ENCODE results near the gene ACTL8.

Gene ACTL8

DNA sequence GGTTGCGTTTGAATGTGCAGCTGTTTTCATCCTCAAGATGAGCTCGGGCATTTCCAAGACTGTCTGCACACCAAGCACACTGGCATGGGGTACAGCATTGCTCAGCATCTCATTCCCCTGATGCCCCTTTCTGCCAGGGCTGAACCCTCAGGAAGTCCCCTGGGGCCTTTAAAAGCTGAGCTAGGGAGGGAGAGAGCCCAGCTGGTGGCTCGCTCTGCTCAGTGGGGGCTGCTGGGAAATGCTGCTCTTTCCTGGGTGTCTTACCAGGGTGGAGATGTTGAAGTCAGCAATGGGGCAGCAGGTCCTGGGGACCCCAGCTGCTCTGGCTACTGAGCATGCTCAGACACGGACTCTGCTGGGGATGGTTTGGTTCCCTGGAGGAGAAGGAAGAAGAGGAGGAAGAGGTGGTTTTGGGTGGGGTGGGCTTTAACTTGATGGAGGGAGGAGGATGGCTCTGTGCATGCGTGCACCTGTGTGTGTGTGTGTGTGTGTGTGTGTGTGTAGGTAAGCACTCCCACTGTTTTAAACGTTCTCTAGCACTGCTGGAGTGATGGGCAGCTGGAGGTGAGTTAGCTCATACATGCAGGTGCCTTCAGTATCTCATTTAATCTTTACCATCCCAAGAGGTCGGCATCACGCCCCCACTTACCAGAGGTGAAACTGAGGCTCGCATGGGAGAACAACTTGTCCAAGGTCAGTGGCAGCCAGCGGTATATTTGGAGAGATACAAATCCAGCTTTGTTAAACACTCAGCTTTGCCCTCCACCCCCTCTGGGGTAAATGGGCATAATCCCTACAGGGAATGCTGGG is 40.9 kb downstream of the ACTL8 start:
- H3K36me3 Mint-ChIP-seq (ENCODE audit: low read depth), result no peaks in the 10 kb centered on the region
- no peak overlapping the region for H3K4me3 Mint-ChIP-seq
- no peak overlapping the region for H3K27ac Mint-ChIP-seq
- H3K9me3 Mint-ChIP-seq, result no peaks in the 10 kb centered on the region
- H3K27me3 Mint-ChIP-seq (ENCODE audit: low read depth), result no peaks in the 10 kb centered on the region
- H3K4me1 Mint-ChIP-seq (ENCODE audit: low read depth), result peaks cover 3% of the 10 kb centered on the region

GRCh38 chr1:17797478-17797877 is 42.3 kb downstream of the ACTL8 start:
- H3K27me3 Mint-ChIP-seq (ENCODE audit: low read depth), result no peaks in the 10 kb centered on the region
- no peaks in the 10 kb centered on the region for H3K9me3 Mint-ChIP-seq
- no peak overlapping the region for H3K27ac Mint-ChIP-seq
- peaks cover 3% of the 10 kb centered on the region for H3K4me1 Mint-ChIP-seq (ENCODE audit: low read depth)
- H3K4me3 Mint-ChIP-seq, result no peak overlapping the region
- H3K36me3 Mint-ChIP-seq (ENCODE audit: low read depth), result no peaks in the 10 kb centered on the region

DNA sequence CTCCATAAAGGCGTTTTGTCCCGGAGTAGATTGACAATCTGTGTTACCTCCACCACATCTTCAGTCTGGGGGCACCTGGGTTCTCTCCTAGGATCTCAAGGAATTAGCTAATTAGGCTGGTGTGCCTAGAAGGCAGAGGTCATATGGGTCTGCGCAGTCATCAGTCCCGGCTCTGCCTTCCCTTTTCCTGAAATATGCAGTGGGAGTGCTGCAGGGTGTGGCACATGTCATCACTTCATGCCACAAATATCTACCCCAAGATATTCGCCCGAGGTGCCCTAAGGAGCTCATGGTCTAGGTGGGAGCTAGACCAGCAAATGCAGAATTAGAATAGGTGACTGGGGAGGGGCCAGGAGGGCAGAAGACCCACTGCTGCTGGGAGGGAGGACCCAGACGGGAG is 42.9 kb downstream of the ACTL8 start:
- Mint-ChIP-seq H3K36me3 (ENCODE audit: low read depth) (no peaks in the 10 kb centered on the region), H3K27me3 (ENCODE audit: low read depth) (no peaks in the 10 kb centered on the region), H3K4me1 (ENCODE audit: low read depth) (peaks cover 3% of the 10 kb centered on the region), H3K4me3 (no peak overlapping the region), H3K9me3 (no peaks in the 10 kb centered on the region), H3K27ac (no peak overlapping the region)

DNA sequence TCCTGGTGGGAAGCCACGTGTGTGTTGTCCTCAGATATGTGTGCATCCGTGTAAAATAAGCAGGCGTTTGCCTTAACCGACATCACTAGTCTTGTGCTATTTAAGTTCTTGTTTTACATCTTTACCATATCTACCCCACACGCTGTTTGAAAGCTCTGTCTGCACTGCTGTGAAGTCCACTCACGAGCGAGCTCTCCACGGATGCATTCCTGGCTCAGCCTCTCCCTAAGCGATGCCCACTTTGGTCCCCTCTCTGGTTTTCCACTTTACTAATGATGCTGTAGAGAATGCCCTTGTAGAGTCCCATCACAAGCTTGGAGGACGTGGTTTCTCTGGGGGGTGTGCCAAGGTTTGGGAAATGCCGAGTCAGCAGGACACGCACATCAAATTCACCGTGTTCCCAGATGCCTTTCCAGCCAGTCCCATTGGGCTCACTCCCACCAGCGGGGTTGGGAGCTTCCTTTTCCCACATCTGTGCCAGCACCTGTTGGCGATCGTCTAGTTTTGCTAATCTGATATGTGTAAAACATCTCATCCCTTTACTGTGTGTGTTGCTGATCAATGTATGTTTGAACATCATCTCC is 43.8 kb downstream of the ACTL8 start:
- peaks cover 3% of the 10 kb centered on the region for H3K9me3 Mint-ChIP-seq
- H3K4me1 Mint-ChIP-seq (ENCODE audit: low read depth), result peaks cover 3% of the 10 kb centered on the region
- H3K27me3 Mint-ChIP-seq (ENCODE audit: low read depth), result no peaks in the 10 kb centered on the region
- no peaks in the 10 kb centered on the region for H3K36me3 Mint-ChIP-seq (ENCODE audit: low read depth)
- H3K4me3 Mint-ChIP-seq, result no peak overlapping the region
- H3K27ac Mint-ChIP-seq, result no peak overlapping the region

GRCh38 chr1:17799642-17800041 is 44.5 kb downstream of the ACTL8 start:
- H3K4me3 Mint-ChIP-seq, result no peak overlapping the region
- H3K4me1 Mint-ChIP-seq (ENCODE audit: low read depth), result peaks cover 3% of the 10 kb centered on the region
- no peaks in the 10 kb centered on the region for H3K27me3 Mint-ChIP-seq (ENCODE audit: low read depth)
- no peak overlapping the region for H3K27ac Mint-ChIP-seq
- no peaks in the 10 kb centered on the region for H3K36me3 Mint-ChIP-seq (ENCODE audit: low read depth)
- peaks cover 3% of the 10 kb centered on the region for H3K9me3 Mint-ChIP-seq

- H3K4me1 Mint-ChIP-seq (ENCODE audit: low read depth), result peaks cover 3% of the 10 kb centered on the region
- no peak overlapping the region for H3K27ac Mint-ChIP-seq
- H3K4me3 Mint-ChIP-seq, result no peak overlapping the region
- no peaks in the 10 kb centered on the region for H3K27me3 Mint-ChIP-seq (ENCODE audit: low read depth)
- H3K36me3 Mint-ChIP-seq (ENCODE audit: low read depth), result no peaks in the 10 kb centered on the region
- H3K9me3 Mint-ChIP-seq, result peaks cover 3% of the 10 kb centered on the region
These were observed 47.0 kb downstream of the ACTL8 start for GRCh38 chr1:17802164-17802563.

- Mint-ChIP-seq H3K36me3 (ENCODE audit: low read depth) (no peaks in the 10 kb centered on the region), H3K27me3 (ENCODE audit: low read depth) (no peaks in the 10 kb centered on the region), H3K27ac (no peak overlapping the region), H3K4me3 (no peak overlapping the region), H3K4me1 (ENCODE audit: low read depth) (no peaks in the 10 kb centered on the region), H3K9me3 (peaks cover 3% of the 10 kb centered on the region)
These were observed 47.8 kb downstream of the ACTL8 start for GRCh38 chr1:17802945-17803344.

DNA sequence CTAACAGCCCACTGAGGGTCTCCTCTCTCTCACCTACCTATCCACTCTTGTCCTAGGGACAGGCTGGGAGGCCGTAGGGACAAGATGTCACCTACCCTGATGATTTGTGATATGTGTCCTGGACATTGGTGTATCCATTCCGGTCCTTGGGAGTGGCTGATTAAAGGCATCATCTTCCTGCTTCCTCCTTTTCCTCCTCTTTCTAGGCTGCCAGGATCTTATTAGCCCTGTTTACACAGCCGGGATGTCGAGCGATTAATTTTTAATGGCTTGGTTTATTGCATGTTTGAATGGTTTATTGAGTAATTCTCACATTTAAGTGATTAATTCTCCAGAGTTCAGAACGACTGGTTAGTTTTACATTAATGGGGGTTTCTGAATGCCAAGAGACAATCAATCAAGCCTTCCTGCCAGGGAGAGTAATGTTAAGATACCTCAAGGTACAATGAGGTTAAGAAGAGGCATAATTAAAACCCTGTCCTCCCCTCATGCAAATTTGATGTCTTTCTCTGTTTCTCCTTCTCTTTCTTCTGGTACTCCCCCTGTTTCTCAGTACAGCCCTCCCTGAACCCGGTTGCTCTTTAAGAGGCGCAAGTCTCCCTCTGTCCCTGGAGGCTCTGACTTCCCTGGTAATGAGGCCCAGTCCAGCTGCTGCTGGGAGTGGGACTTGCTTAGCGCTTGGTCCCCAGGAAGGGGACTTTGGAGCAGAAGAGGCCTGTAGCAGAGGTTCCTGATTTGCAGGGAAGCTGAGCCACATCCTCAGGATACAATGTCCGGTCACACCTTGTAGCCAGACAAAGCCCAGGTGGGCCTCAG is 50.9 kb downstream of the ACTL8 start:
- Mint-ChIP-seq H3K36me3 (ENCODE audit: low read depth) (no peaks in the 10 kb centered on the region), H3K27ac (no peak overlapping the region)

GRCh38 chr1:17808816-17809215 is 53.7 kb downstream of the ACTL8 start:
- no peaks in the 10 kb centered on the region for H3K27me3 Mint-ChIP-seq (ENCODE audit: low read depth)
- no peak overlapping the region for H3K27ac Mint-ChIP-seq
- H3K4me3 Mint-ChIP-seq, result no peak overlapping the region
- H3K4me1 Mint-ChIP-seq (ENCODE audit: low read depth), result no peaks in the 10 kb centered on the region
- no peaks in the 10 kb centered on the region for H3K9me3 Mint-ChIP-seq
- no peaks in the 10 kb centered on the region for H3K36me3 Mint-ChIP-seq (ENCODE audit: low read depth)

More for the DNA sequence above, 50.9 kb downstream of the ACTL8 start:
- Mint-ChIP-seq H3K9me3 (peaks cover 3% of the 10 kb centered on the region), H3K4me1 (ENCODE audit: low read depth) (no peaks in the 10 kb centered on the region), H3K27me3 (ENCODE audit: low read depth) (no peaks in the 10 kb centered on the region), H3K4me3 (no peak overlapping the region)

DNA sequence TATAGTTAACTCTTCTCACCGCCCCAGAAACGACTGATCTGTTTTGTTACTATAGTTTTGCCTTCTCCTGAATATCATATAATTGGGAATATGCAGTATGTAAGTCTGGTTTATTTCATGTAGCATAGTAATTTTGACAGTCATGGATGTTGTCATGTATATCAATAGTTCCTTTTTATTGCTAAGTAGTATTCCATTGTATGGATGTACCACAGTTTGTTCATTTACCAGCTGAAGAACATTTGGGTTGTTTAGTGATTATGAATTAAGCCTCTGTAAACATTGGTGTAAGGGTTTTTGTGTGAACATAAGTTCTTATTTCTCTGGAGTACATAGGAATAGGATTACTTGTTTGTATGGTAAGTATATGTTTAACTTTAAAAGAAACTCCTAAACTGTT is 55.5 kb downstream of the ACTL8 start:
- H3K27ac Mint-ChIP-seq, result no peak overlapping the region
- H3K4me1 Mint-ChIP-seq (ENCODE audit: low read depth), result no peaks in the 10 kb centered on the region
- no peak overlapping the region for H3K4me3 Mint-ChIP-seq
- no peaks in the 10 kb centered on the region for H3K27me3 Mint-ChIP-seq (ENCODE audit: low read depth)
- H3K9me3 Mint-ChIP-seq, result no peaks in the 10 kb centered on the region
- no peaks in the 10 kb centered on the region for H3K36me3 Mint-ChIP-seq (ENCODE audit: low read depth)

GRCh38 chr1:17816511-17816910 is 61.4 kb downstream of the ACTL8 start:
- Mint-ChIP-seq H3K27ac (no peak overlapping the region), H3K36me3 (ENCODE audit: low read depth) (no peaks in the 10 kb centered on the region), H3K27me3 (ENCODE audit: low read depth) (no peaks in the 10 kb centered on the region), H3K4me1 (ENCODE audit: low read depth) (no peaks in the 10 kb centered on the region), H3K9me3 (no peaks in the 10 kb centered on the region), H3K4me3 (no peak overlapping the region)

DNA sequence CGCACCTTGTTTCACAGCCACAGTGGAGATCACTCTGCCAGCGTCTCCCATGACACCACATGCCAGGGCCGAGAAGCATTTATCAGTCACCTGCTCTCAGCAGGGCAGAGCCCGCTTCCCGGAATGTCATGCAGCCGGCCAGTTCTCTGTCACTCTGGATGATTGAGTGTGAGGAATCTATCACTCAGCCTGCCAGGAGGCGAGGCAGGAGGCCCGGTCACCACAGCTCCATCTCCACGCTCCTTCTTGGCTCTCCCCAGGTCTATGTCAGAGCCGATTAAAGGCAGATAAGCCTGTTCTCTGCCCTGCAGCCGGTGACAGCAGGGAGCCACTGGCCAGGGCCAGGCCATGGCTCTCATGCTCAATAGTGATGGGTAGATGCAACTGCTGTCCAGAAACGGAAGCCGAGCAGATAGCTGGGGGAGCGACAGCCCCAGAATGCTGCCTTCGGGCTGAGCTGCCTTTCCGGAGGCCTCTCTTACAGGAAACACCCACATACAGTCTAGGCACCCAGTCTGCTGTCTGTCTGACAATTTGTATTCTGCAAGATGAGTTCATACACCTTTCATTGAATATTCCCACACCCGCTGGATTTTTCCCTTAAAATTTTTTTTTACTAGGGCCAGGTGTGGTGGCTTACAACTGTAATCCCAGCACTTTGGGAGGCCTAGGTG is 64.1 kb downstream of the ACTL8 start:
- H3K9me3 Mint-ChIP-seq, result no peaks in the 10 kb centered on the region
- no peaks in the 10 kb centered on the region for H3K27me3 Mint-ChIP-seq (ENCODE audit: low read depth)
- H3K36me3 Mint-ChIP-seq (ENCODE audit: low read depth), result no peaks in the 10 kb centered on the region
- no peak overlapping the region for H3K4me3 Mint-ChIP-seq
- no peak overlapping the region for H3K27ac Mint-ChIP-seq
- no peaks in the 10 kb centered on the region for H3K4me1 Mint-ChIP-seq (ENCODE audit: low read depth)

GRCh38 chr1:17820198-17820597 is 65.1 kb downstream of the ACTL8 start:
- H3K27me3 Mint-ChIP-seq (ENCODE audit: low read depth), result no peaks in the 10 kb centered on the region
- no peaks in the 10 kb centered on the region for H3K9me3 Mint-ChIP-seq
- H3K4me3 Mint-ChIP-seq, result no peak overlapping the region
- H3K36me3 Mint-ChIP-seq (ENCODE audit: low read depth), result no peaks in the 10 kb centered on the region
- no peaks in the 10 kb centered on the region for H3K4me1 Mint-ChIP-seq (ENCODE audit: low read depth)
- H3K27ac Mint-ChIP-seq, result no peak overlapping the region

- H3K4me1 Mint-ChIP-seq (ENCODE audit: low read depth), result no peaks in the 10 kb centered on the region
- H3K9me3 Mint-ChIP-seq, result no peaks in the 10 kb centered on the region
- H3K4me3 Mint-ChIP-seq, result no peak overlapping the region
- no peak overlapping the region for H3K27ac Mint-ChIP-seq
- H3K36me3 Mint-ChIP-seq (ENCODE audit: low read depth), result no peaks in the 10 kb centered on the region
- no peaks in the 10 kb centered on the region for H3K27me3 Mint-ChIP-seq (ENCODE audit: low read depth)
These were observed 67.8 kb downstream of the ACTL8 start for GRCh38 chr1:17822741-17823426.
